Amygdala (tissue), 56 donors: Measurements from ENCODE around the gene LOXL1.

ENCODE experiments used
- DNase-seq, 56 donors: peaks; one replicate each; lab custom pipeline; 2025; lab: John Stamatoyannopoulos, UW

LOXL1 gene

GRCh38 chr15:73921254-73921925 lies 4.9 kb upstream of the LOXL1 start:
- DNase-seq, result no peak

GRCh38 chr15:73922186-73923151 lies 3.8 kb upstream of the LOXL1 start:
- DNase-seq, result no peak

GRCh38 chr15:73923156-73923487 lies 3.1 kb upstream of the LOXL1 start:
- no peak for DNase-seq

GRCh38 chr15:73923488-73924164 lies 2.6 kb upstream of the LOXL1 start:
- DNase-seq, result no peak

GRCh38 chr15:73924171-73924921 lies 1.9 kb upstream of the LOXL1 start:
- DNase-seq, result peak in 9 of 56 donors; percentile 7 to 43 (median 27)

- no peak for DNase-seq
These were observed 429 bp upstream of the LOXL1 start for GRCh38 chr15:73925848-73926218.

- DNase-seq, result peak in 4 of 56 donors; percentile 8 to 38 (median 28)
These were observed 777 bp downstream of the LOXL1 start for GRCh38 chr15:73927003-73927475.

- DNase-seq, result peak in 5 of 56 donors; percentile 12 to 51 (median 24)
These were observed 1.4 kb downstream of the LOXL1 start for GRCh38 chr15:73927476-73928240.

- no peak for DNase-seq
These were observed 1.9 kb downstream of the LOXL1 start for GRCh38 chr15:73928241-73928579.

GRCh38 chr15:73928971-73929627 lies 2.8 kb downstream of the LOXL1 start:
- DNase-seq, result no peak

GRCh38 chr15:73930371-73930770 lies 4.1 kb downstream of the LOXL1 start:
- no peak for DNase-seq

GRCh38 chr15:73930790-73931281 lies 4.6 kb downstream of the LOXL1 start:
- DNase-seq, result peak in 1 of 56 donors; percentile 12

- no peak for DNase-seq
These were observed 5.2 kb downstream of the LOXL1 start for GRCh38 chr15:73931441-73931840.

GRCh38 chr15:73932381-73933191 lies 6.3 kb downstream of the LOXL1 start:
- no peak for DNase-seq

GRCh38 chr15:73934281-73934680 lies 8.0 kb downstream of the LOXL1 start:
- DNase-seq, result no peak

GRCh38 chr15:73935547-73935946 lies 9.3 kb downstream of the LOXL1 start:
- DNase-seq, result no peak

- DNase-seq, result peak in 3 of 56 donors; percentile 9 to 28 (median 23)
These were observed 9.9 kb downstream of the LOXL1 start for GRCh38 chr15:73936181-73936580.
